NCI-H510A (cell line): ENCODE measurements around the gene RSPH10B2.
"Not testable (repeated sequence)": the region's sequence is repeated elsewhere in the genome, so short reads cannot be mapped to it uniquely, and the experiment has no call there.

ENCODE experiments used
- DNase-seq: peaks from one replicate; lab custom pipeline; 2025; lab: John Stamatoyannopoulos, UW

Gene RSPH10B2

GRCh38 chr7:6753964-6754363 is at the start of gene RSPH10B2:
RSPH10B2 (plus strand) TSS chr7:6754103; CDS start chr7:6757678, 3,575 bp downstream.
- not testable (repeated sequence) for DNase-seq

GRCh38 chr7:6705959-6706665 is 47.8 kb upstream of the RSPH10B2 start:
- DNase-seq: peak; percentile 10

GRCh38 chr7:6706666-6707407 is 47.1 kb upstream of the RSPH10B2 start, which contains the start of gene ZNF12:
ZNF12 (minus strand) TSS chr7:6706947; CDS start chr7:6705173, 1,774 bp downstream.
- peak; percentile 81 for DNase-seq

- no peak for DNase-seq
These were observed 45.6 kb upstream of the RSPH10B2 start for GRCh38 chr7:6708304-6708703.

- DNase-seq: no peak
These were observed 44.1 kb upstream of the RSPH10B2 start for GRCh38 chr7:6709808-6710207.

GRCh38 chr7:6714360-6714759 is 39.5 kb upstream of the RSPH10B2 start:
- no peak for DNase-seq

- not testable (repeated sequence) for DNase-seq
These were observed 38.0 kb upstream of the RSPH10B2 start for GRCh38 chr7:6715898-6716297.

- DNase-seq: no peak
These were observed 35.8 kb upstream of the RSPH10B2 start for GRCh38 chr7:6718124-6718523.

GRCh38 chr7:6724351-6724750 is 29.6 kb upstream of the RSPH10B2 start:
- DNase-seq: not testable (repeated sequence)

- no peak for DNase-seq
These were observed 28.9 kb upstream of the RSPH10B2 start for GRCh38 chr7:6725003-6725402.

GRCh38 chr7:6726341-6726740 is 27.6 kb upstream of the RSPH10B2 start:
- DNase-seq: not testable (repeated sequence)

GRCh38 chr7:6727663-6728062 is 26.2 kb upstream of the RSPH10B2 start:
- DNase-seq: no peak

- DNase-seq: not testable (repeated sequence)
These were observed 24.9 kb upstream of the RSPH10B2 start for GRCh38 chr7:6728893-6729491.

GRCh38 chr7:6729492-6730342 is 24.2 kb upstream of the RSPH10B2 start:
- peak; percentile 78 for DNase-seq

GRCh38 chr7:6730343-6730633 is 23.6 kb upstream of the RSPH10B2 start:
- DNase-seq: no peak

- DNase-seq: not testable (repeated sequence)
These were observed 15.5 kb upstream of the RSPH10B2 start for GRCh38 chr7:6738415-6738814.

- DNase-seq: not testable (repeated sequence)
These were observed 9.3 kb upstream of the RSPH10B2 start for GRCh38 chr7:6744410-6745100.

- DNase-seq: not testable (repeated sequence)
These were observed 4.6 kb upstream of the RSPH10B2 start for GRCh38 chr7:6749335-6749734.

- not testable (repeated sequence) for DNase-seq
These were observed 3.7 kb upstream of the RSPH10B2 start for GRCh38 chr7:6750173-6750572.

GRCh38 chr7:6761186-6761585 is 7.3 kb downstream of the RSPH10B2 start:
- not testable (repeated sequence) for DNase-seq

GRCh38 chr7:6781581-6781980 is 27.7 kb downstream of the RSPH10B2 start:
- not testable (repeated sequence) for DNase-seq
